ENCODE measurements around the gene ZDHHC14. TPM values are rescaled to one million over a fixed set of nuclear protein-coding genes. Genes with fewer than 3 reads are reported as not detected.

The ZDHHC14 gene
- total RNA-seq, 2 donors from 2014 or later: 13.0 to 19.1 TPM

- Histone ChIP-seq H3K4me3 (no peak overlapping the region), H3K36me3 (no peaks in the 10 kb centered on the region), H3K9me3 (no peaks in the 10 kb centered on the region), H3K27ac (no peak overlapping the region), H3K4me1 (peaks cover 0 to 12% of the 10 kb centered on the region in 2 donors), H3K27me3 (no peaks in the 10 kb centered on the region)
- no peak for TF ChIP-seq CTCF (IDR thresholded peaks at IDR 0.05)
- DNase-seq (ENCODE audit: low spot score): no peak
These were observed 332.6 kb downstream of the ZDHHC14 start for GRCh38 chr6:157713451-157714152.

- Histone ChIP-seq H3K4me3 (no peak overlapping the region), H3K27ac (no peak overlapping the region), H3K9me3 (no peaks in the 10 kb centered on the region), H3K4me1 (peaks cover 0 to 12% of the 10 kb centered on the region in 2 donors), H3K27me3 (no peaks in the 10 kb centered on the region), H3K36me3 (no peaks in the 10 kb centered on the region)
- no peak for TF ChIP-seq CTCF (IDR thresholded peaks at IDR 0.05)
- DNase-seq (ENCODE audit: low spot score): no peak
These were observed 333.1 kb downstream of the ZDHHC14 start for GRCh38 chr6:157714153-157714490.

- peak; percentile 88 for DNase-seq (ENCODE audit: low spot score)
- no peak for TF ChIP-seq CTCF (IDR thresholded peaks at IDR 0.05)
- peak overlapping the region; percentile 69 to 76 for H3K27ac ChIP-seq
- no peaks in the 10 kb centered on the region for H3K36me3 ChIP-seq
- no peak overlapping the region for H3K4me3 ChIP-seq
- H3K9me3 ChIP-seq: no peaks in the 10 kb centered on the region
- H3K27me3 ChIP-seq: no peaks in the 10 kb centered on the region
- peaks cover 0 to 12% of the 10 kb centered on the region in 2 donors for H3K4me1 ChIP-seq
These were observed 334.8 kb downstream of the ZDHHC14 start for GRCh38 chr6:157715728-157716164.

GRCh38 chr6:157716251-157716995, 335.4 kb downstream of the ZDHHC14 start:
- no peak for DNase-seq (ENCODE audit: low spot score)
- Histone ChIP-seq H3K4me1 (peaks cover 0 to 12% of the 10 kb centered on the region in 2 donors), H3K27ac (peak overlapping the region; percentile 69 to 73), H3K27me3 (no peaks in the 10 kb centered on the region), H3K36me3 (no peaks in the 10 kb centered on the region), H3K4me3 (no peak overlapping the region), H3K9me3 (no peaks in the 10 kb centered on the region)
- TF ChIP-seq CTCF (IDR thresholded peaks at IDR 0.05): no peak

- TF ChIP-seq CTCF (IDR thresholded peaks at IDR 0.05): no peak
- H3K36me3 ChIP-seq: no peaks in the 10 kb centered on the region
- H3K27me3 ChIP-seq: no peaks in the 10 kb centered on the region
- no peak for DNase-seq (ENCODE audit: low spot score)
- peaks cover 0 to 12% of the 10 kb centered on the region in 2 donors for H3K4me1 ChIP-seq
- no peaks in the 10 kb centered on the region for H3K9me3 ChIP-seq
- no peak overlapping the region for H3K4me3 ChIP-seq
- H3K27ac ChIP-seq: peak overlapping the region in 1 of 2 donors; percentile 15
These were observed 336.4 kb downstream of the ZDHHC14 start for GRCh38 chr6:157717340-157717748.
